ENCODE results near the gene TOX3. TPM values are rescaled to one million over a fixed set of nuclear protein-coding genes. Genes with fewer than 3 reads are reported as not detected.

Gene TOX3
- total RNA-seq, 3 donors from 2014 or later (not counting 1 experiment from before 2014, with no cell fraction given) = not detected

DNA sequence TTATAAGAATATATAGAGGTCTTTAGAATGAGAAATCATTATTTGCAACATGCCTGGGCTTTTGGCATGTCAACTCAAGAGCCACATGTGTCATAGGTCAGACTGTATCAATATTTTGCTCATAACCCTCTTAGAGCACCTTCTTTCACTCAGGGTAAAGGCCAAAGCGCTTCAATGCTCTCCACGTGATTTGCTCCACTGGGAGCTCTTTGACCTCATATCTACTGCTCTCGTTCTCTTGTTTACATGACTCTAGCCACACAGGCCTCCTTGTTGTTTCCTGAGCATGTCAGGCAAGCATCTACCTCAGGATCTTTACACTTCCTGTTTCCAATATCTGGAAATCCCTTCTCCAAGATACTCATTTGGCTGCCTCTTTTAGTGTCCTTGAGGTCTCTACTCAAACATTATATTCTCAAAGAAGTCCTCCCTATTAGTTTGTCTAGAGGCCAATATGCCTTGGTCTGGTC is 148.4 kb downstream of the TOX3 start:
- no peaks in the 10 kb centered on the region for H3K9me3 ChIP-seq (ENCODE audit: control insufficient read depth, insufficient read depth, low read length)
- Mint-ChIP-seq H3K9me3 (peaks cover 7 to 10% of the 10 kb centered on the region in 2 donors), H3K4me3 (no peak overlapping the region), H3K4me1 (no peaks in the 10 kb centered on the region), H3K27me3 (ENCODE audit: low read depth in 2 of 2) (no peaks in the 10 kb centered on the region), H3K36me3 (no peaks in the 10 kb centered on the region), H3K27ac (no peak overlapping the region)
- no peaks in the 10 kb centered on the region for H3K36me3 ChIP-seq (ENCODE audit: control insufficient read depth, insufficient read depth, low read length)
- intact Hi-C loops (cut with micrococcal nuclease) = no loop called here
- no peak overlapping the region for H3K27ac ChIP-seq (ENCODE audit: low read length)
- WGBS (ENCODE audit: insufficient coverage) = 47% methylated on average over 3 of the region's 3 CpGs
- DNase-seq (no peak), ATAC-seq (no peak)
- H3K4me3 ChIP-seq (ENCODE audit: low read length) = no peak overlapping the region
- TF ChIP-seq, protein P1, sequence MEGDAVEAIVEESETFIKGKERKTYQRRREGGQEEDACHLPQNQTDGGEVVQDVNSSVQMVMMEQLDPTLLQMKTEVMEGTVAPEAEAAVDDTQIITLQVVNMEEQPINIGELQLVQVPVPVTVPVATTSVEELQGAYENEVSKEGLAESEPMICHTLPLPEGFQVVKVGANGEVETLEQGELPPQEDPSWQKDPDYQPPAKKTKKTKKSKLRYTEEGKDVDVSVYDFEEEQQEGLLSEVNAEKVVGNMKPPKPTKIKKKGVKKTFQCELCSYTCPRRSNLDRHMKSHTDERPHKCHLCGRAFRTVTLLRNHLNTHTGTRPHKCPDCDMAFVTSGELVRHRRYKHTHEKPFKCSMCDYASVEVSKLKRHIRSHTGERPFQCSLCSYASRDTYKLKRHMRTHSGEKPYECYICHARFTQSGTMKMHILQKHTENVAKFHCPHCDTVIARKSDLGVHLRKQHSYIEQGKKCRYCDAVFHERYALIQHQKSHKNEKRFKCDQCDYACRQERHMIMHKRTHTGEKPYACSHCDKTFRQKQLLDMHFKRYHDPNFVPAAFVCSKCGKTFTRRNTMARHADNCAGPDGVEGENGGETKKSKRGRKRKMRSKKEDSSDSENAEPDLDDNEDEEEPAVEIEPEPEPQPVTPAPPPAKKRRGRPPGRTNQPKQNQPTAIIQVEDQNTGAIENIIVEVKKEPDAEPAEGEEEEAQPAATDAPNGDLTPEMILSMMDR (IDR thresholded peaks at IDR 0.05) = no peak
- H3K27me3 ChIP-seq (ENCODE audit: control insufficient read depth, insufficient read depth, low read length) = no peaks in the 10 kb centered on the region
- no peaks in the 10 kb centered on the region for H3K4me1 ChIP-seq (ENCODE audit: control insufficient read depth, insufficient read depth, low read length)

DNA sequence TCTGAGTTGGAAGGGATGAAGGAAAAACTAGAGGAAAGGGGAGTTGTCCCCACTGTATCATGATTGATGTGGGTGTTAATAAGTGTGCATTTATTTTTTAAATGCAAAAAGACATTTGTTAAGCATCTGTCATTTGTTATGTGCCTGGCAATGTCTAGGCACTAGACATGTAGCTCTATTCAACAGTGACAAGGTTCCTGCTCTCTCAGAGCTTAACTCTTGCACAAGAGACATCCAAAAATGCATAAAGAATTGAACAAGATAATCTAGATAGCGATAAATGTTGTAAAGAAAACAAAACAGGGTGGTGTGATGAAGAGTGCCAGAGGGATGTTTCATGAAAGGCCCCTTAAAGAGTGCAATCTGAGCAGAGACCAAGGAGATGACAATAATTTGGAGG is 148.9 kb downstream of the TOX3 start:
- H3K9me3 ChIP-seq (ENCODE audit: control insufficient read depth, insufficient read depth, low read length) = no peaks in the 10 kb centered on the region
- H3K36me3 Mint-ChIP-seq = no peaks in the 10 kb centered on the region
- DNase-seq (no peak), ATAC-seq (no peak)
- no peaks in the 10 kb centered on the region for H3K4me1 Mint-ChIP-seq
- no peak overlapping the region for H3K27ac Mint-ChIP-seq
- no peaks in the 10 kb centered on the region for H3K27me3 Mint-ChIP-seq (ENCODE audit: low read depth in 2 of 2)
- H3K4me3 Mint-ChIP-seq = no peak overlapping the region
- intact Hi-C loops (cut with micrococcal nuclease) = no loop called here
- peaks cover 7 to 10% of the 10 kb centered on the region in 2 donors for H3K9me3 Mint-ChIP-seq
- no peak overlapping the region for H3K4me3 ChIP-seq (ENCODE audit: low read length)
- TF ChIP-seq, protein P1 (IDR thresholded peaks at IDR 0.05) = no peak
- H3K36me3 ChIP-seq (ENCODE audit: control insufficient read depth, insufficient read depth, low read length) = no peaks in the 10 kb centered on the region
- no peak overlapping the region for H3K27ac ChIP-seq (ENCODE audit: low read length)
- 75% methylated on average over 1 of the region's 1 CpG for WGBS (ENCODE audit: insufficient coverage)
- H3K27me3 ChIP-seq (ENCODE audit: control insufficient read depth, insufficient read depth, low read length) = no peaks in the 10 kb centered on the region
- H3K4me1 ChIP-seq (ENCODE audit: control insufficient read depth, insufficient read depth, low read length) = no peaks in the 10 kb centered on the region

DNA sequence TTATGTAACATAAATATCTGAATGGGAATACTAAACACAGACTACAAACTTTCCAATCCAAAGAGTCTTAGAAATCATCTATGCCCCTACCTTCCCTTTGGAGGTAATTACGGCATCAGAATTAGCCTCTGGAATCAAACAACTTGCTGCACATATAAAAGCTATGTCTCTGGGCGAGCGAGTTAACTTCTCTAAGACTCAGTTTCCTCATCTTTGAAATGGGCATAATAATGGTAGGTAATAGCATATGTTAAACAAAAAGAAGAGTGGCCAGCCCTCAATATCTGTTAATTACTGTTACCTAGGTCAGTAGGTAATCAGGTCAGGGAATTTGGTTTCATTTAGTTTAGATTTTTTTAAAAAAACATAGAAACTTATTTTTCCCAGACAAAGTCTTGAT is 153.5 kb downstream of the TOX3 start:
- Mint-ChIP-seq H3K27ac (no peak overlapping the region), H3K9me3 (peaks cover 8 to 9% of the 10 kb centered on the region in 2 donors), H3K4me1 (no peaks in the 10 kb centered on the region), H3K27me3 (ENCODE audit: low read depth in 2 of 2) (no peaks in the 10 kb centered on the region), H3K4me3 (no peak overlapping the region), H3K36me3 (no peaks in the 10 kb centered on the region)
- TF ChIP-seq, protein P1 (IDR thresholded peaks at IDR 0.05) = no peak
- Histone ChIP-seq H3K27ac (ENCODE audit: low read length) (no peak overlapping the region), H3K36me3 (ENCODE audit: control insufficient read depth, insufficient read depth, low read length) (no peaks in the 10 kb centered on the region), H3K4me3 (ENCODE audit: low read length) (no peak overlapping the region), H3K9me3 (ENCODE audit: control insufficient read depth, insufficient read depth, low read length) (no peaks in the 10 kb centered on the region), H3K27me3 (ENCODE audit: control insufficient read depth, insufficient read depth, low read length) (no peaks in the 10 kb centered on the region), H3K4me1 (ENCODE audit: control insufficient read depth, insufficient read depth, low read length) (no peaks in the 10 kb centered on the region)
- intact Hi-C loops (cut with micrococcal nuclease) = no loop called here
- WGBS (ENCODE audit: insufficient coverage) = 85% methylated on average over 3 of the region's 3 CpGs
- no peak for ATAC-seq
- DNase-seq = no peak

DNA sequence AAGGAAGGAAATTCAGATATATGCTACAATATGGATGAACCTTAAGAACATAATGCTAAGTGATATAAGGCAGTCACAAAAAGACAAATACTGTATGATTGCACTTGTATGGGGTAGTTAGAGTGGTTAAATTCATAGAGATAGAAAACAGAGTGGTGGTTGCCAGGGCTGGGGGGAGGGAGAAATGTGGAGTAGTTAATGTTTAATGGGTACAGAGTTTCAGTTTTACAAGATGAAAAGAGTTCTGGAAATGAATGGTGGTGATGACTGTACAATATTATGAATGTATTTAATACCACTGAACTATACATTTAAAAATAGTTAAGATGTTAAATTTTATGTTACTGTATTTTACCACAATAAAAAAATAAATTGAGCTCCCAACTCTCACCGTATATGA is 157.9 kb downstream of the TOX3 start:
- Mint-ChIP-seq H3K27me3 (ENCODE audit: low read depth in 2 of 2) (no peaks in the 10 kb centered on the region), H3K27ac (no peak overlapping the region), H3K36me3 (no peaks in the 10 kb centered on the region), H3K4me1 (no peaks in the 10 kb centered on the region), H3K4me3 (no peak overlapping the region), H3K9me3 (peaks cover 6 to 8% of the 10 kb centered on the region in 2 donors)
- H3K4me1 ChIP-seq (ENCODE audit: control insufficient read depth, insufficient read depth, low read length) = no peaks in the 10 kb centered on the region
- H3K9me3 ChIP-seq (ENCODE audit: control insufficient read depth, insufficient read depth, low read length) = no peaks in the 10 kb centered on the region
- H3K27me3 ChIP-seq (ENCODE audit: control insufficient read depth, insufficient read depth, low read length) = no peaks in the 10 kb centered on the region
- TF ChIP-seq, protein P1 (IDR thresholded peaks at IDR 0.05) = no peak
- intact Hi-C loops (cut with micrococcal nuclease) = loop anchor here (5.0 kb wide), 1 partner anchor 48 kb away; no protein-coding TSS in a partner anchor
- ATAC-seq (no peak), DNase-seq (no peak)
- no peak overlapping the region for H3K27ac ChIP-seq (ENCODE audit: low read length)
- H3K36me3 ChIP-seq (ENCODE audit: control insufficient read depth, insufficient read depth, low read length) = no peaks in the 10 kb centered on the region
- no peak overlapping the region for H3K4me3 ChIP-seq (ENCODE audit: low read length)
- 50% methylated on average over 1 of the region's 1 CpG for WGBS (ENCODE audit: insufficient coverage)

Measured in natural killer cell (primary cell).